H1 (cell line): Measurements from ENCODE around the gene IL12RB2. TPM values are rescaled to one million over a fixed set of nuclear protein-coding genes. Genes with fewer than 3 reads are reported as not detected.

Experiments used
- GABPA ChIP-seq: IDR thresholded peaks from 2 replicates; pipeline ENCODE4 v1.6.1; 2011; ENCODE audit warnings: mild to moderate bottlenecking, low read length, moderate library complexity, borderline replicate concordance; ENCODE audit not compliant: insufficient read depth
- NRF1 ChIP-seq: IDR thresholded peaks from 2 replicates; pipeline ENCODE4 v1.6.1; 2011; ENCODE audit warnings: mild to moderate bottlenecking, low read depth, low read length, improper control_type of control experiment
- POLR2AphosphoS5 ChIP-seq: IDR thresholded peaks from 2 replicates; pipeline ENCODE4 v1.6.1; 2011; ENCODE audit warnings: low read depth, low read length
- RNF2 ChIP-seq: fragments of 200-900, 300-1000 bp; sonication (generic); IDR thresholded peaks from 2 replicates; pipeline ENCODE4 v1.7.1; 2016; ENCODE audit warnings: borderline replicate concordance, low read depth, mild to moderate bottlenecking, antibody characterized with exemption, low read length; ENCODE audit not compliant: poor library complexity, severe bottlenecking; ENCODE audit errors: missing control alignments
- polyA plus RNA-seq, 7 experiments: library from polyadenylated mRNA; depleted of rRNA in 3 of 7; stranded (reverse) in 5 of 7; unstranded in 2 of 7; fragments of >200 nt in 5 of 7; fragments of 200-250 nt in 2 of 7; gene quantifications; 1 replicate in 5 of 7; 2 replicates in 1 of 7; 4 replicates in 1 of 7; pipeline versions ENCODE4 v1.2.1 to v1.2.3, GENCODE V29; 2011 to 2013; ENCODE audit warnings: missing spikeins in 2 of 7, mixed read lengths in 2 of 7
- total RNA-seq: library from RNA; stranded (reverse); fragmentation: NEBNext Ultra II Directional; extraction: Animal tissue kit (Norgen Biotek cat#: 25700); gene quantifications from 2 replicates; pipeline ENCODE4 v1.2.1, GENCODE V29; 2021
- TF ChIP-seq, protein P1 (sequence below): fragments of 300-600 bp; sonication (generic); IDR thresholded peaks from 2 replicates; pipeline ENCODE4 v1.7.1; 2012; ENCODE audit warnings: low read length, moderate library complexity, mild to moderate bottlenecking, inconsistent platforms; ENCODE audit not compliant: insufficient replicate concordance
- TF ChIP-seq, protein P2 (sequence below): IDR thresholded peaks from 2 replicates; pipeline ENCODE4 v1.6.1; 2012; ENCODE audit warnings: inconsistent platforms
- TF ChIP-seq, protein P3 (sequence below), 3 experiments: IDR thresholded peaks; 1 replicate in 2 of 3; 2 replicates in 1 of 3; pipeline versions ENCODE4 v1.5.1 to v1.6.1; 2011; ENCODE audit warnings: low read length in 3 of 3, mild to moderate bottlenecking in 3 of 3, inconsistent platforms in 2 of 3, low read depth in 1 of 3, moderate library complexity in 1 of 3; ENCODE audit not compliant: insufficient read depth in 1 of 3; ENCODE audit errors: control extremely low read depth in 1 of 3

The IL12RB2 gene
- total and polyA plus RNA-seq, 2 of the 8 experiments (the other 6 are each of a cell fraction or from before 2014, with no cell fraction given) = 1.4 TPM

GRCh38 chr1:67327864-67328466, 20.3 kb downstream of the IL12RB2 start (continued):
- TF ChIP-seq, protein P1, sequence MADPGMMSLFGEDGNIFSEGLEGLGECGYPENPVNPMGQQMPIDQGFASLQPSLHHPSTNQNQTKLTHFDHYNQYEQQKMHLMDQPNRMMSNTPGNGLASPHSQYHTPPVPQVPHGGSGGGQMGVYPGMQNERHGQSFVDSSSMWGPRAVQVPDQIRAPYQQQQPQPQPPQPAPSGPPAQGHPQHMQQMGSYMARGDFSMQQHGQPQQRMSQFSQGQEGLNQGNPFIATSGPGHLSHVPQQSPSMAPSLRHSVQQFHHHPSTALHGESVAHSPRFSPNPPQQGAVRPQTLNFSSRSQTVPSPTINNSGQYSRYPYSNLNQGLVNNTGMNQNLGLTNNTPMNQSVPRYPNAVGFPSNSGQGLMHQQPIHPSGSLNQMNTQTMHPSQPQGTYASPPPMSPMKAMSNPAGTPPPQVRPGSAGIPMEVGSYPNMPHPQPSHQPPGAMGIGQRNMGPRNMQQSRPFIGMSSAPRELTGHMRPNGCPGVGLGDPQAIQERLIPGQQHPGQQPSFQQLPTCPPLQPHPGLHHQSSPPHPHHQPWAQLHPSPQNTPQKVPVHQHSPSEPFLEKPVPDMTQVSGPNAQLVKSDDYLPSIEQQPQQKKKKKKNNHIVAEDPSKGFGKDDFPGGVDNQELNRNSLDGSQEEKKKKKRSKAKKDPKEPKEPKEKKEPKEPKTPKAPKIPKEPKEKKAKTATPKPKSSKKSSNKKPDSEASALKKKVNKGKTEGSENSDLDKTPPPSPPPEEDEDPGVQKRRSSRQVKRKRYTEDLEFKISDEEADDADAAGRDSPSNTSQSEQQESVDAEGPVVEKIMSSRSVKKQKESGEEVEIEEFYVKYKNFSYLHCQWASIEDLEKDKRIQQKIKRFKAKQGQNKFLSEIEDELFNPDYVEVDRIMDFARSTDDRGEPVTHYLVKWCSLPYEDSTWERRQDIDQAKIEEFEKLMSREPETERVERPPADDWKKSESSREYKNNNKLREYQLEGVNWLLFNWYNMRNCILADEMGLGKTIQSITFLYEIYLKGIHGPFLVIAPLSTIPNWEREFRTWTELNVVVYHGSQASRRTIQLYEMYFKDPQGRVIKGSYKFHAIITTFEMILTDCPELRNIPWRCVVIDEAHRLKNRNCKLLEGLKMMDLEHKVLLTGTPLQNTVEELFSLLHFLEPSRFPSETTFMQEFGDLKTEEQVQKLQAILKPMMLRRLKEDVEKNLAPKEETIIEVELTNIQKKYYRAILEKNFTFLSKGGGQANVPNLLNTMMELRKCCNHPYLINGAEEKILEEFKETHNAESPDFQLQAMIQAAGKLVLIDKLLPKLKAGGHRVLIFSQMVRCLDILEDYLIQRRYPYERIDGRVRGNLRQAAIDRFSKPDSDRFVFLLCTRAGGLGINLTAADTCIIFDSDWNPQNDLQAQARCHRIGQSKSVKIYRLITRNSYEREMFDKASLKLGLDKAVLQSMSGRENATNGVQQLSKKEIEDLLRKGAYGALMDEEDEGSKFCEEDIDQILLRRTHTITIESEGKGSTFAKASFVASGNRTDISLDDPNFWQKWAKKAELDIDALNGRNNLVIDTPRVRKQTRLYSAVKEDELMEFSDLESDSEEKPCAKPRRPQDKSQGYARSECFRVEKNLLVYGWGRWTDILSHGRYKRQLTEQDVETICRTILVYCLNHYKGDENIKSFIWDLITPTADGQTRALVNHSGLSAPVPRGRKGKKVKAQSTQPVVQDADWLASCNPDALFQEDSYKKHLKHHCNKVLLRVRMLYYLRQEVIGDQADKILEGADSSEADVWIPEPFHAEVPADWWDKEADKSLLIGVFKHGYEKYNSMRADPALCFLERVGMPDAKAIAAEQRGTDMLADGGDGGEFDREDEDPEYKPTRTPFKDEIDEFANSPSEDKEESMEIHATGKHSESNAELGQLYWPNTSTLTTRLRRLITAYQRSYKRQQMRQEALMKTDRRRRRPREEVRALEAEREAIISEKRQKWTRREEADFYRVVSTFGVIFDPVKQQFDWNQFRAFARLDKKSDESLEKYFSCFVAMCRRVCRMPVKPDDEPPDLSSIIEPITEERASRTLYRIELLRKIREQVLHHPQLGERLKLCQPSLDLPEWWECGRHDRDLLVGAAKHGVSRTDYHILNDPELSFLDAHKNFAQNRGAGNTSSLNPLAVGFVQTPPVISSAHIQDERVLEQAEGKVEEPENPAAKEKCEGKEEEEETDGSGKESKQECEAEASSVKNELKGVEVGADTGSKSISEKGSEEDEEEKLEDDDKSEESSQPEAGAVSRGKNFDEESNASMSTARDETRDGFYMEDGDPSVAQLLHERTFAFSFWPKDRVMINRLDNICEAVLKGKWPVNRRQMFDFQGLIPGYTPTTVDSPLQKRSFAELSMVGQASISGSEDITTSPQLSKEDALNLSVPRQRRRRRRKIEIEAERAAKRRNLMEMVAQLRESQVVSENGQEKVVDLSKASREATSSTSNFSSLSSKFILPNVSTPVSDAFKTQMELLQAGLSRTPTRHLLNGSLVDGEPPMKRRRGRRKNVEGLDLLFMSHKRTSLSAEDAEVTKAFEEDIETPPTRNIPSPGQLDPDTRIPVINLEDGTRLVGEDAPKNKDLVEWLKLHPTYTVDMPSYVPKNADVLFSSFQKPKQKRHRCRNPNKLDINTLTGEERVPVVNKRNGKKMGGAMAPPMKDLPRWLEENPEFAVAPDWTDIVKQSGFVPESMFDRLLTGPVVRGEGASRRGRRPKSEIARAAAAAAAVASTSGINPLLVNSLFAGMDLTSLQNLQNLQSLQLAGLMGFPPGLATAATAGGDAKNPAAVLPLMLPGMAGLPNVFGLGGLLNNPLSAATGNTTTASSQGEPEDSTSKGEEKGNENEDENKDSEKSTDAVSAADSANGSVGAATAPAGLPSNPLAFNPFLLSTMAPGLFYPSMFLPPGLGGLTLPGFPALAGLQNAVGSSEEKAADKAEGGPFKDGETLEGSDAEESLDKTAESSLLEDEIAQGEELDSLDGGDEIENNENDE = no peak
- TF ChIP-seq, protein P2, sequence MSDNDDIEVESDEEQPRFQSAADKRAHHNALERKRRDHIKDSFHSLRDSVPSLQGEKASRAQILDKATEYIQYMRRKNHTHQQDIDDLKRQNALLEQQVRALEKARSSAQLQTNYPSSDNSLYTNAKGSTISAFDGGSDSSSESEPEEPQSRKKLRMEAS = no peak
- TF ChIP-seq, protein P3, sequence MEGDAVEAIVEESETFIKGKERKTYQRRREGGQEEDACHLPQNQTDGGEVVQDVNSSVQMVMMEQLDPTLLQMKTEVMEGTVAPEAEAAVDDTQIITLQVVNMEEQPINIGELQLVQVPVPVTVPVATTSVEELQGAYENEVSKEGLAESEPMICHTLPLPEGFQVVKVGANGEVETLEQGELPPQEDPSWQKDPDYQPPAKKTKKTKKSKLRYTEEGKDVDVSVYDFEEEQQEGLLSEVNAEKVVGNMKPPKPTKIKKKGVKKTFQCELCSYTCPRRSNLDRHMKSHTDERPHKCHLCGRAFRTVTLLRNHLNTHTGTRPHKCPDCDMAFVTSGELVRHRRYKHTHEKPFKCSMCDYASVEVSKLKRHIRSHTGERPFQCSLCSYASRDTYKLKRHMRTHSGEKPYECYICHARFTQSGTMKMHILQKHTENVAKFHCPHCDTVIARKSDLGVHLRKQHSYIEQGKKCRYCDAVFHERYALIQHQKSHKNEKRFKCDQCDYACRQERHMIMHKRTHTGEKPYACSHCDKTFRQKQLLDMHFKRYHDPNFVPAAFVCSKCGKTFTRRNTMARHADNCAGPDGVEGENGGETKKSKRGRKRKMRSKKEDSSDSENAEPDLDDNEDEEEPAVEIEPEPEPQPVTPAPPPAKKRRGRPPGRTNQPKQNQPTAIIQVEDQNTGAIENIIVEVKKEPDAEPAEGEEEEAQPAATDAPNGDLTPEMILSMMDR (IDR thresholded peaks at IDR 0.05; ENCODE audit: control extremely low read depth in 1 of 3, insufficient read depth in 1 of 3, low read depth in 1 of 3, low read length in 3 of 3) = no peak
- TF ChIP-seq RNF2 (no peak), POLR2AphosphoS5 (no peak), GABPA (no peak), NRF1 (no peak)
